ENCODE data around the gene FAM9C.
"Not testable (repeated sequence)": the region's sequence is repeated elsewhere in the genome, so short reads cannot be mapped to it uniquely, and the experiment has no call there.

The FAM9C gene

DNA sequence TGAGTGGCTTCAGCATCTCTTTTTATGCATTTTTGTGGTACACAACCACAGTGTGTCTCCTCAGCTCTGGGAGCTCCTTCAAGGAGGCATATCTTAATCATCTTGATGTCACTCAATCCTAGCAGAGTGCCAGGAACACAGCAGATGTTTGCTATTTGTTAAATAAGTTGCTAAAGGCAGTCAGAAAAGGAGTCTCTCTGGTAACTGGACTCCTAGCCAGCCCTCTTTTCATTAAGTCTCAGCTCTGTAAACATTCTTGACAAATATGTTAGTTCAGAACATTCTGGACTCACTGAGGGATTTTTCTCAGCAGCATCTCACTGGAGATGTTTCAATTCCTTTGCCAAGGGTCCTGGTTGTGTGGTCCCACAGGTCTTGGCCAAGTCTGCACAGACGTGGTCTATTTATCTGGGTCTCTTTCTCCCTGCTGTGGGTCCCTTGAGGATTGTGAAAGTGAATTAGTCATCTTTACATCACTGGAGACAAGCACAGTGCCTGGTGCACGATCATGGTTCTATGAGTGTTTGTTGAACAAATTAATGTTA, 20.3 kb upstream of the FAM9C start:
- TF ChIP-seq, protein P1, sequence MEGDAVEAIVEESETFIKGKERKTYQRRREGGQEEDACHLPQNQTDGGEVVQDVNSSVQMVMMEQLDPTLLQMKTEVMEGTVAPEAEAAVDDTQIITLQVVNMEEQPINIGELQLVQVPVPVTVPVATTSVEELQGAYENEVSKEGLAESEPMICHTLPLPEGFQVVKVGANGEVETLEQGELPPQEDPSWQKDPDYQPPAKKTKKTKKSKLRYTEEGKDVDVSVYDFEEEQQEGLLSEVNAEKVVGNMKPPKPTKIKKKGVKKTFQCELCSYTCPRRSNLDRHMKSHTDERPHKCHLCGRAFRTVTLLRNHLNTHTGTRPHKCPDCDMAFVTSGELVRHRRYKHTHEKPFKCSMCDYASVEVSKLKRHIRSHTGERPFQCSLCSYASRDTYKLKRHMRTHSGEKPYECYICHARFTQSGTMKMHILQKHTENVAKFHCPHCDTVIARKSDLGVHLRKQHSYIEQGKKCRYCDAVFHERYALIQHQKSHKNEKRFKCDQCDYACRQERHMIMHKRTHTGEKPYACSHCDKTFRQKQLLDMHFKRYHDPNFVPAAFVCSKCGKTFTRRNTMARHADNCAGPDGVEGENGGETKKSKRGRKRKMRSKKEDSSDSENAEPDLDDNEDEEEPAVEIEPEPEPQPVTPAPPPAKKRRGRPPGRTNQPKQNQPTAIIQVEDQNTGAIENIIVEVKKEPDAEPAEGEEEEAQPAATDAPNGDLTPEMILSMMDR (IDR thresholded peaks at IDR 0.05; ENCODE audit: extremely low read depth, insufficient read depth, missing control alignments), result no peak
- DNase-seq (ENCODE audit: low spot score), result no peak
- in situ Hi-C loops (cut with MboI; ENCODE audit: low pct_unique_long_range_greater_than_20kb, low sequenced_read_pairs, unreplicated experiment), result no loop called here

DNA sequence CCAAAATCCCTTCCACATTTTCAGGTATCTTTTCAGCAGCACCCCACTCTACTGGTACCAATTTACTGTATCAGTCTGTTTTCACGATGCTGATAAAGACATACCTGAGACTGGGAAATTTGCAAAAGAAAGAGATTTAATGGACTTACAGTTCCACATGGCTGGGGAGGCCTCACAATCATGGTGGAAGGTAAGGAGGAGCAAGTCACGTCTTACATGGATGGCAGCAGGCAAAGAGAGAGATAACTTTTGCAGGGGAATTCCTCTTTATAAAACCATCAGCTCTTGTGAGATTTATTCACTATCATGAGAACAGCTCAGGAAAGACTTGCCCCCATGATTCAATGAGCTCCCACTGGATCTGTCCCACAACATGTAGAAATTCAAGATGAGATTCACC, 18.7 kb upstream of the FAM9C start:
- DNase-seq (ENCODE audit: low spot score); in situ Hi-C loops (cut with MboI; ENCODE audit: low pct_unique_long_range_greater_than_20kb, low sequenced_read_pairs, unreplicated experiment): not testable (repeated sequence)

DNA sequence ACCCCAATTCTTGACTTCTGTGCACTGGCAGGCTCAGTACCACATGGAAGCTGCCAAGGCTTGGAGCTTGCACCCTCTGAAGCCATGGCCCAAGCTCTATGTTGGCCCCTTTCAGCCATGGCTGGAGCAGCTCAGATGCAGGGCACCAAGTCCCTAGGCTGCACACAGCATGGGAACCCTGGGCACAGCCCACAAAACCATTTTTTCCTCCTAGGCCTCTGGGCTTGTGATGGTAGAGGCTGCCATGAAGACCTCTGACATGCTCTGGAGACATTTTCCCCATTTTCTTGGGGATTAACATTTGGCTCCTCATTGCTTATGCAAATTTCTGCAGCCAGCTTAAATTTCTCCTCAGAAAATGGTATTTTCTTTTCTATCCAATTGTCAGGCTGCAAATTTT, 17.9 kb upstream of the FAM9C start:
- DNase-seq (ENCODE audit: low spot score); in situ Hi-C loops (cut with MboI; ENCODE audit: low pct_unique_long_range_greater_than_20kb, low sequenced_read_pairs, unreplicated experiment): not testable (repeated sequence)

DNA sequence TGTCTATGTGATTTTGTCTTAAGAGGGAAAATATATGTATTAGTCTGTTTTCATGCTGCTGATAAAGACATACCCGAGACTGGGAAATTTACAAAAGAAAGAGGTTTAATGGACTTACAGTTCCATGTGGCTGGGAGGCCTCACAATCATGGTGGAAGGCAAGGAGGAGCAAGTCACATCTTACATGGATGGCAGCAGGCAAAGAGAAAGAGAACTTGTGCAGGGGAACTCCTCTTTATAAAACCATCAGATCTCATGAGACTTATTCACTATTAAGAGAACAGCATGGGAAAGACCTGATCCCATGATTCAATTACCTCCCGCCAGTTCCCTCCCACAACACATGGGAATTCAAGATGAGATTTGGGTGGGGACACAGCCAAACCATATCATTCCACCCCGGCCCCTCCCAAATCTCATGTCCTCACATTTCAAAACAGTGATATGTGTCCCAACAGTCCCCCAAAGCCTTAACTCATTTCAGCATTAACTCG, 16.8 kb upstream of the FAM9C start:
- DNase-seq (ENCODE audit: low spot score); in situ Hi-C loops (cut with MboI; ENCODE audit: low pct_unique_long_range_greater_than_20kb, low sequenced_read_pairs, unreplicated experiment): not testable (repeated sequence)

DNA sequence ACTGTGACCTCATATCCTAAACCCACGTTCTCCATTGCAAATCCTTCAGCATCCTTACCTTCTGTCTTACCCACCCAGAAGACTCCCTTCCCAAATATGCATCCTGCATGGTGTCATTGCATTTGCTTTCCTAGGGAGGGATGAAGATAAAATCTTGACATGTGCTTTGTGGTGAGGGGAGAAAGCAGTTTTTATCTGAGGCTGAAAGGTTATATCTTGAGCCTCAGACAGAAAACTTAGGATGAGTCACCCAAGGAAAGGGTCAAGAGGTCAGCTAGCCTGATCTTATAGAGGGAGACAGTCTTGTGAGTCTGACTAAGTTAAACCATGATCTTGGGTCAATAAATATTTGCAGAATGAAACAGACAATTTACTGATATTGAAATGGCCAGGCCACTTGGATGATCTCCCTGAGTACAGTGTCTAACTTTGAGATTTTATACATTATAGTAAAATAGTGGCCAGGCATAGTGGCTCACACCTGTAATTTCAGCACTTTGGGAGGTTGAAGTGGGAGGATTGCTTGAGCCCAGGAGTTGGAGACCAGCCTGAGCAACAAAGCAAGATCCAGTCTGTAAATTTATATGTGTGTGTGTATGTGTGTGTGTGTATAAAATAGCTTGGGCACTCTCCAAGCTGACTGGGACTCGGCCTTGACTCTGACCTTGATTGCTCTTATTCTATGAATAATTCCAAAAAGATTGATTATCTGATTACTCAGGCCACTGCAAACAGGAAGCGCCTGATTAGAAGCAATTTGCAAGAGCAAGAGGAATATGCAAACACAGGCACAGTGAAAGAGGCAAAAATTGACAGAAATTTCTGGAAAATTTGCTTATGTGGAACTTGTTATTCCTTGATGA, 15.4 kb upstream of the FAM9C start:
- TF ChIP-seq, protein P1 (IDR thresholded peaks at IDR 0.05; ENCODE audit: extremely low read depth, insufficient read depth, missing control alignments), result no peak
- DNase-seq (ENCODE audit: low spot score), result no peak
- in situ Hi-C loops (cut with MboI; ENCODE audit: low pct_unique_long_range_greater_than_20kb, low sequenced_read_pairs, unreplicated experiment), result no loop called here

DNA sequence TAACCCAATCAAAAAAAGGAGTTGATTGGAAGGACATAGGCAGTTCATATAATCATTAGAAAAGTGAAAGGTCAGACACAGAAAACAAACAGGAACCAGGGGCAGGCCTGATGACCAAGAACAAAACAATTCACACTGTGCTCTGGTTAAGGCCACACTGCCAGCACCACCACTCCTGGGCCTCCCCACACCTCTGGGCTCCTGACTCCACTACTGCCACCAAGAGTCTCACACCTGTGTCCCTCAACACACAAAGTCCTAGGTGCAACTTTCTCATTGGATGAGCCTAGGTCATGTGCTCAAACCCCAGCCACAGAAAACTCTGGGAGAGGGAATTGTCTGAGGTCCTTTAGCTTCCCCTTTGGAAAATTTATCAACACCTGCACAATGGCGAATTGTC, 11.1 kb upstream of the FAM9C start:
- in situ Hi-C loops (cut with MboI; ENCODE audit: low pct_unique_long_range_greater_than_20kb, low sequenced_read_pairs, unreplicated experiment), result no loop called here
- DNase-seq (ENCODE audit: low spot score), result no peak
- TF ChIP-seq, protein P1 (IDR thresholded peaks at IDR 0.05; ENCODE audit: extremely low read depth, insufficient read depth, missing control alignments), result peak; percentile 27

DNA sequence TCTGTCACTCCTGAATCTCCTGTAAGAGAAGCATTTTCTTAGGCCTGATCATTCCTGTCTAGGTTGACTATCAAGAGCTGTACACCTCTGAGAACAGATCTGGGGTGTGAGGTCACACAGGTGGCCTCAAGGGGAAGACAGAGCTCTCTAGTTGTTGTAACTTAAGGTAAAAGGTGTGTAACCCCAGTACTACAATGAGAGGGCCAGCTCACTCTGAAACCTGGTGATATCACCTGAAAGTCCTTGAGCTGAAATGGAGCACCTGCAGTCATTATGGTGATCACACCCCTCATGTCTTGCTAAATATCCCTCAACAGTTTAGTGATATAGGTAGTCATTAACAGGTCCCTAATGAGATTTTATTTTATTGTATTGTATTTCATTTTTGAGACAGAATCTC, 8.8 kb upstream of the FAM9C start:
- DNase-seq (ENCODE audit: low spot score), result no peak
- in situ Hi-C loops (cut with MboI; ENCODE audit: low pct_unique_long_range_greater_than_20kb, low sequenced_read_pairs, unreplicated experiment), result no loop called here
- TF ChIP-seq, protein P1 (IDR thresholded peaks at IDR 0.05; ENCODE audit: extremely low read depth, insufficient read depth, missing control alignments), result no peak

DNA sequence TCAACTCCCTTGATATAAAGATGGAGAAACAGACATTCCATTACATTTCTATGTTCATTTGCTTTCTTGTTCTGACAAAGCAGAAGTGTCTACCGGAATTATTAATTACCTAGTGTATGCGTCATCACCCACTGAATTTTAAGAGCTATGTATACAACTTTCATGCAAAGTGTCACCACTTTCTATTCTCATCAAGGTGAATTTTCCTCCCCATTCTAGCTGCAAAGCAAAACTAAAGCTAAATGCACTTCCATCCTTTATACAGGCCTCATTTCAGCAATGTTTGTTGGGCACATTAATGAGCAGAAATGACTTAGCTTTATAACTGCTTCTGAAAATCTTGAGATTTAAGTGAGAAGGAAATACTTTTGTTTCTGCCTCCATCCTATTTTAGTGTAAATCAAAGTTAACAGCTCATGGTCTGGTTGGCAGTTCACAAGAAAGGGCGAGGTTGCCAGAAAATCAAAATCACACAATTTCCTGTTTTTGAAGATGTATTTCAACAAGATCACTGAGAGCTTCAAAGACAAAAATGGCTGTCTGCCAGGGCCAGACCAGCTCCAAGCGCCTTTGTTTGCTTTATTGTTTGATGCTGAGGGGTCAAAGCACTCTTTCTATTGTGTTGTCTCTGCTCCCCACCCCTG, 7.2 kb upstream of the FAM9C start:
- in situ Hi-C loops (cut with MboI; ENCODE audit: low pct_unique_long_range_greater_than_20kb, low sequenced_read_pairs, unreplicated experiment), result no loop called here
- peak; percentile 42 for DNase-seq (ENCODE audit: low spot score)
- TF ChIP-seq, protein P1 (IDR thresholded peaks at IDR 0.05; ENCODE audit: extremely low read depth, insufficient read depth, missing control alignments), result no peak

Measured in GM13977 (cell line).